Left ventricle myocardium inferior (tissue), 1 donor: ENCODE results near the gene PLA2G2C. TPM values are rescaled to one million over a fixed set of nuclear protein-coding genes. Genes with fewer than 3 reads are reported as not detected.
"Not testable (repeated sequence)": the region's sequence is repeated elsewhere in the genome, so short reads cannot be mapped to it uniquely, and the experiment has no call there.

Source experiments
- DNase-seq: peaks from one replicate; pipeline ENCODE4 v3.0.0-alpha.2; 2020
- H3K27ac ChIP-seq: fragments of 200-600 bp; replicated peaks from 2 replicates; pipeline ENCODE4 v1.8.0; 2021
- H3K27me3 ChIP-seq: fragments of 200-600 bp; 2 replicates; pipeline ENCODE4 v1.8.0; 2021; ENCODE audit warnings: low read depth
- H3K36me3 ChIP-seq: fragments of 200-600 bp; 2 replicates; pipeline ENCODE4 v1.8.0; 2021
- H3K4me1 ChIP-seq: fragments of 200-600 bp; 2 replicates; pipeline ENCODE4 v1.8.0; 2021
- H3K4me3 ChIP-seq: fragments of 200-600 bp; 2 replicates; pipeline ENCODE4 v1.8.0; 2021; ENCODE audit warnings: mild to moderate bottlenecking, moderate library complexity
- H3K9me3 ChIP-seq: fragments of 200-600 bp; replicated peaks from 2 replicates; pipeline ENCODE4 v1.8.0; 2021
- CTCF ChIP-seq: fragments of 200-600 bp; IDR thresholded peaks from 2 replicates; pipeline ENCODE4 v1.8.0; 2021; ENCODE audit warnings: antibody characterized with exemption, mild to moderate bottlenecking, borderline replicate concordance
- intact Hi-C: fragments of 100-400 bp; cut with micrococcal nuclease; formaldehyde crosslinking; loops from one replicate; pipeline ENCODE4 v1.11.0; 2022
- total RNA-seq: library from RNA; stranded (reverse); fragmentation: NEBNext Ultra II Directional; extraction: Animal tissue kit (Norgen Biotek cat#: 25700); gene quantifications from one replicate; pipeline ENCODE4 v1.2.1, GENCODE V29; 2021
- donor health status: DM: no; HTN: yes; CAD: no; lungs with severe emphysema.

The PLA2G2C gene
- total RNA-seq, 1 donor from 2014 or later: not detected

DNA sequence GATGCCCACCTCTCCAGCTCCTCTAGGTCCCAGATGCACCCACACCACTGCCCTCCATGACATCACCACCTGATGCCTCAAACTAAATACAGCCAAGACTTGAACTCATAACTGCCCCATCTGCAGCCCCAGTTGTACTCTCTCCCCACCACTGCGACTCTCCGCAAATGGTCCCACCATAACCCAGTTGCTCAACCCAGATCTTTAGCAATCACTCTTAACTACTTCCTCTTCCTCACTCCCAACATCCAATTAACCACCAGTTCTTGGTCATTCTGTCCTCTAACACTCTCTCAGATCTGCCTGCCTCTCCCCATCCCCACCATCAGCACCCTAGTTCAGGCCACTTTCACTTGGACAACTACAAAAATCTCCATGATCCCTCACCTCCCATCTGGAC lies 36.8 kb upstream of the PLA2G2C start:
- no peak for DNase-seq
- Histone ChIP-seq H3K4me3 (no peak overlapping the region), H3K9me3 (no peaks in the 10 kb centered on the region), H3K36me3 (no peaks in the 10 kb centered on the region), H3K27ac (no peak overlapping the region), H3K27me3 (peaks cover 79% of the 10 kb centered on the region), H3K4me1 (no peaks in the 10 kb centered on the region)
- TF ChIP-seq CTCF: no peak
- intact Hi-C loops: no loop called here

DNA sequence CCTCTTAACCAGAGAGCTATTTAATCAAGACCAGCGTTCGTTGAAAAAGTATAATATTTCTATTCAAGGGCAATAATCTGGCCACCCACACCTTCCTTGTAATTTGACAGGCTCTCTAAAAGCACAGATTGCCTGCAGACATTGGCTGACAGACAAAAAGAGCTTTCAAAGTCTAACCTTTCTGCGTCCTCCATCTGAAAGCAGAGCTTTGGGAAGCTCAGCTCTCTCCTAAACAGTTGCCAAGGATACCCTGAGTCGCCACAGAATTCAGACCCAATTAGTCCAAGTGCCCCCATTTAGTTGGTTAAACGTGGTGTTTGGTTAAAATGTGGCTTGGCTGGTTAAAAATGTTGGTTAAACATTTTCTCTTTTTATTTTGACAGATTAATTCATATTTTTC lies 33.7 kb upstream of the PLA2G2C start:
- Histone ChIP-seq H3K4me1 (no peaks in the 10 kb centered on the region), H3K36me3 (no peaks in the 10 kb centered on the region), H3K27ac (no peak overlapping the region), H3K9me3 (no peaks in the 10 kb centered on the region), H3K4me3 (no peak overlapping the region), H3K27me3 (peaks cover 68% of the 10 kb centered on the region)
- no peak for DNase-seq
- TF ChIP-seq CTCF: no peak
- intact Hi-C loops: no loop called here

GRCh38 chr1:20219053-20219452 lies 32.7 kb upstream of the PLA2G2C start:
- DNase-seq, H3K4me3 ChIP-seq, intact Hi-C loops, H3K4me1 ChIP-seq, H3K9me3 ChIP-seq, H3K27ac ChIP-seq, H3K36me3 ChIP-seq: not testable (repeated sequence)
- H3K27me3 ChIP-seq: peaks cover 59% of the 10 kb centered on the region

DNA sequence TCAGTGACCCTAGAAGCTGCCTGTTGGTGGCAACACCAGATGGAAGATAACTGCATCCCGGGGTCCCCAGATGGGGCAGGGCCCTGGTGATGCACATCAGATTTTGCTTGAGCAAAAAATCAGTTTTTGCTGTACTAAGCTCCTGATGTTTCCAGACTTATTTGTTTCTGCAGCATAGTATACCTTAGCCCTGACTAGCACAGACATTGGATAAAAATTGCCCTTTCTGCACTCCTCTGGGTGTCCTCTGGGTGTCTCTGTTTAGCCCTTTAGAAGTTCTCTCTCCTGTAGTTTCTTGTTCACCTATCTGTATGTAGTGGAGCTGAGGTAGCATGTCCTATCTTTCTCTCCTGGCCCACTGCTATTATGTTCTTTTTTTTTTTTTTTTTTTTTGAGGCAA lies 30.3 kb upstream of the PLA2G2C start:
- TF ChIP-seq CTCF: peak; percentile 31
- Histone ChIP-seq H3K4me1 (peaks cover 11% of the 10 kb centered on the region), H3K4me3 (no peak overlapping the region), H3K27me3 (peaks cover 56% of the 10 kb centered on the region), H3K27ac (no peak overlapping the region), H3K9me3 (no peaks in the 10 kb centered on the region), H3K36me3 (no peaks in the 10 kb centered on the region)
- intact Hi-C loops: no loop called here
- no peak for DNase-seq

DNA sequence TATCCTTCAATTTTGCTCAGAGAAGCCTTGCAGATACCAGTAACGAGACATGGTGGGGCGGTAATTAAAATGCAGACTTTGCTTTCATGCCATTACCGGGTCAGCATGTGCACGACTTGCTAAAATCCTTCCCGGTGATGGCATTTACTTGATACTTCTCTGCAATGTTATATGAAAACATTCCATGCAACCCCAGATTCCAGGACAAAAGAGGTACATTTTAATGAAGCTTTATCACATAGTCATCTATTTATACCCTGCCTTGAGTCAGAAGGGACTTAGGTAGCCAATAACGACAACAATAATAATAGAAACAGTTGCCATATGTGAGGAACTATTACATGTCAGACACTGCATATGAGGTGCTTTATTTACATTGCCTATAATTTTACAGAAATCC lies 29.4 kb upstream of the PLA2G2C start:
- intact Hi-C loops: no loop called here
- H3K4me3 ChIP-seq: no peak overlapping the region
- DNase-seq: no peak

More for the DNA sequence above, 29.4 kb upstream of the PLA2G2C start:
- peaks cover 60% of the 10 kb centered on the region for H3K27me3 ChIP-seq
- H3K4me1 ChIP-seq: peaks cover 11% of the 10 kb centered on the region
- no peak for TF ChIP-seq CTCF
- no peaks in the 10 kb centered on the region for H3K9me3 ChIP-seq
- no peaks in the 10 kb centered on the region for H3K36me3 ChIP-seq
- H3K27ac ChIP-seq: no peak overlapping the region
